Measurements from ENCODE around the gene IER3.

Gene IER3, protein sequence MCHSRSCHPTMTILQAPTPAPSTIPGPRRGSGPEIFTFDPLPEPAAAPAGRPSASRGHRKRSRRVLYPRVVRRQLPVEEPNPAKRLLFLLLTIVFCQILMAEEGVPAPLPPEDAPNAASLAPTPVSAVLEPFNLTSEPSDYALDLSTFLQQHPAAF

GRCh38 chr6:30744054-30744805 lies at the start of gene IER3:
Gene IER3, minus strand, starts transcription at chr6:30744547. Its CDS starts 29 bp downstream, at chr6:30744518.
- DNase-seq (ENCODE audit: low spot score), result peak; percentile 84

DNA sequence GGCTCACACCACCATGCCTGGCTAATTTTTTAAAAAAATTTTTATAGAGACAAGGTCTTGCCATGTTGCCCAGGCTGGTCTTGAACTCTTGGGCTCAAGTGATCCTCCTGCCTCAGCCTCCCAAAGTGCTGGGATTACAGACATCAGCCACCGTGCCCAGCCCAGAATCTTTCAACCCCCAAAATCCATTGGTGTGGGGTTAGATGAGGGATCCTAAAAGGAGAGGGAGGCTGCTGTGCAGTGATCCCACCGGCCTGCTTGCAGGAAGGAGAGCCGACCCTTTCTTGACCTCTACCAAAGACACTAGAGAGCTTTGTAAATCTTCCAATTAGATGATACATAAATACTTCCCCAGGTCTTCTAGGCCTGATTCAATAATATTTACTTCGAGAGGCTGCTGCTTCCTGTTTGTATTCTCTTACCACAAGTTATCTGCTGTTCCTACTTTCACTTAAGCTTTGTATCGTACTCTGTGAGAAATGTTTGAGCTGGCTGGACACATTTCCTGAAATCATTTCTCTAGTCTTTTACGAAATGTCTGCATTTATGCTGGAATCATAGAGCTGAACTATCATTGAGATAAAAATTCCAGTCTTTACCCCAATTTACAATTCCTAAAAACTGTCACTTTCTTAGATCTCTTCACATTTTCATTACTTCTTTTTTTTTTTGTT lies 49.3 kb upstream of the IER3 start:
- no peak for DNase-seq (ENCODE audit: low spot score)

GRCh38 chr6:30792786-30793185 lies 48.4 kb upstream of the IER3 start:
- no peak for DNase-seq (ENCODE audit: low spot score)

DNA sequence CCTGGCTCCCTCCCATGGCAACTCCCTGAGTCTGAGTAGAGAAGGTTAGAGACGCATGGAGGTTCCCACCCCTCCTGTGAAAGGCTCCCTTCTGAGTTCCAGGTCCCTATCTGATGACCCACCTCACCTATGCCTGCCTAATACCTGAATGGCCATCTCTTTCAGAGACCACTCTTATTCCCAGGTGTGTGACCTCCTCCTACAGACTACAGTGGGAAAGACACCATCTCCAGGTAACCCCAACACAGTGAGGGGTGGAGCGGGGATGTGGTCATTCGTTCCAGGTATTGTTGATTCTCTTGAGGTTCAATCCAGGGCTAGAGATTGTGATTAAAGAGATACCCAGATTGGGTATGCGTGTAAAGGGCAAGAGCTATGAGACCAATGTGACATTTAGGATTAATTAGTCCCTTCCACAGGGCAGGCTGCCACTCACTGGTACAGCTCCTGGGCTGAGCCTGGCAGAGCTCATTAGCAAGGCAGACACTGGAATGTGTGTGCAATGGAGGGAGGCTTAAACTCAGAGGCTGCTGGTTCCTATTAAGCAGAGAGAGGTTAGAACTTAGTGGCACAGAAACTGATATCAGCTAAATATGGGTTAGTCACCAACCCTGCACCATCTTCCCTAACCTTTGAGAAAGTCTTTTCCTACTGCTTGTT lies 46.5 kb upstream of the IER3 start:
- no peak for DNase-seq (ENCODE audit: low spot score)

DNA sequence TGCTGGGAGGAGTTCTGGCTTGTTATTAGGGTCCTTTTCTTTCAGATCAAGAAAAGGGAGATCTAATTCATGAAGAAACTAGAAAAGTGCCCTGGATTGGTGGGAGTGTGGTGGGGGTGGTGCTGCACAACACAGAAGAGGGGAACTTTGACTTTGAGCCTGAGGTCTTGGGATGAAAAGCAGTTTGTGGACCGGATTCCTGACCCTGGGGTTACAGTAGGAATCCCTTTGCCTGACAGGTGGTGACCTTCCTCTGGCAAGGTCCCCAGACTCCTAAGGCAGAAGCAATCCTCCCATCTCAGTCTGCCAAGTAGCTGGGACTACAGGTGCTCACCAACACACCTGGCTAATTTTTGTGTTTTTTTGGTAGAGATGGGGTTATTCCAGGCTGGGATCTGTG lies 45.3 kb upstream of the IER3 start:
- no peak for DNase-seq (ENCODE audit: low spot score)

- peak; percentile 75 for DNase-seq (ENCODE audit: low spot score)
Measured at GRCh38 chr6:30787954-30788353, 43.6 kb upstream of the IER3 start.

DNA sequence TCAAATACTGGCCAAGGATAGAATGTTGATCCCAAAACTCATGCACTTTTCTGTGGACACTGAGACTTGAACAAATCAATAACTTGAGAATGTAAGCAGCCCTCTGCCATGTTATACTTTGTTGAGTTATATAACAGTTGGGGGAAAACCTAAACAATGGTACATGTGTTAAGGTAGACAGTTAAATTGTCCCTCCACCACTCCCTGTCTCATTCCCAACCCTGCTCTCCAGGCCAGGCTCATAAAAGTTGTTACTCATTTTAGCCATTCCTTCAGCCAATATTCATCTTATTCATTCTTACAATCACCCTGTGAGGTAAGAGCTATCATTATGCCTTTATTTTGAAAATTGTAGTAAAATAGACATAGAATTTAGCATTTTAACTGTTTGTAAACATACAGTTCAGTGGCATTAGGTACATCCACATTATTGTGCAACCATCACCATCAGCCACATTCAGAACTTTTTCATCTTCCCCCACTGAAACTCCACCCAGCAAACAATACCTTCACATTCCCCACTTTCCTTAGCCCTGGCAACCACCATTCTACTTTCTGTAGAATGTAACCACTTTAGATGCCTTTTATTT lies 38.2 kb upstream of the IER3 start:
- DNase-seq (ENCODE audit: low spot score), result peak; percentile 62

GRCh38 chr6:30781743-30782424 lies 37.5 kb upstream of the IER3 start:
- peak; percentile 86 for DNase-seq (ENCODE audit: low spot score)

- DNase-seq (ENCODE audit: low spot score), result no peak
Measured at GRCh38 chr6:30781395-30781742, 37.0 kb upstream of the IER3 start.

GRCh38 chr6:30780642-30780920 lies 36.2 kb upstream of the IER3 start:
- DNase-seq (ENCODE audit: low spot score), result no peak

GRCh38 chr6:30779850-30780641 lies 35.7 kb upstream of the IER3 start:
- DNase-seq (ENCODE audit: low spot score), result no peak

DNA sequence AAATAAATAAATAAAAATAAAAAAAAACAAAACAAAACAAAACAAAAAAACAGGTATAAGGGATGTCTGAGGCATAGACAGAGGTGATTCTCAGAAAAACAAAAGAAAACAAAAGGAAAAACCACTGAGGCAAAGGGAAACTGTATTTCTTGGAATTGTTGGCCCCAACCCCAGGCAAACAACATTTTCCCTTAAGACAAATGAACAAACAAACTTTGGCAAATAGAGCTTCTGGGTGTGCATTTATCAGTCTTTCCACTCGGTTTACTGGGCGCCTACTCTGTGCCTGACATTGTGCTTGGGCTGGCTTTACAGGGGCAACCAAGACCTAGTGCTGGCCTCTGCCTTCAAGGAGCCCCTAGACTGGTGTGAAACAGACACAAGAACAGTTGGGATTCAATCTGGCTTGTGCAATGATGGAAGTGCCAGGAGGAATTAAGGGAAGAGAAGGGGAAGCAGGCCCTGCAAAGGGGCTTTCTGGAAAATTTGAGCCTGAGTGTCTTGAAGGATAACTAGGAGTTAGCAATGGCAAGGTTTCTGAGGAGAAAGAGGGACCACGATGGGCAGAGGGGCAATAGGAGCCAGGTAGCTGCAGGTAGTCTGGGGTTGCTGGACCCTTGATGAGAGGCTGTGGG lies 33.8 kb upstream of the IER3 start:
- no peak for DNase-seq (ENCODE audit: low spot score)

- DNase-seq (ENCODE audit: low spot score), result no peak
Measured at GRCh38 chr6:30777155-30777485, 32.8 kb upstream of the IER3 start.

DNA sequence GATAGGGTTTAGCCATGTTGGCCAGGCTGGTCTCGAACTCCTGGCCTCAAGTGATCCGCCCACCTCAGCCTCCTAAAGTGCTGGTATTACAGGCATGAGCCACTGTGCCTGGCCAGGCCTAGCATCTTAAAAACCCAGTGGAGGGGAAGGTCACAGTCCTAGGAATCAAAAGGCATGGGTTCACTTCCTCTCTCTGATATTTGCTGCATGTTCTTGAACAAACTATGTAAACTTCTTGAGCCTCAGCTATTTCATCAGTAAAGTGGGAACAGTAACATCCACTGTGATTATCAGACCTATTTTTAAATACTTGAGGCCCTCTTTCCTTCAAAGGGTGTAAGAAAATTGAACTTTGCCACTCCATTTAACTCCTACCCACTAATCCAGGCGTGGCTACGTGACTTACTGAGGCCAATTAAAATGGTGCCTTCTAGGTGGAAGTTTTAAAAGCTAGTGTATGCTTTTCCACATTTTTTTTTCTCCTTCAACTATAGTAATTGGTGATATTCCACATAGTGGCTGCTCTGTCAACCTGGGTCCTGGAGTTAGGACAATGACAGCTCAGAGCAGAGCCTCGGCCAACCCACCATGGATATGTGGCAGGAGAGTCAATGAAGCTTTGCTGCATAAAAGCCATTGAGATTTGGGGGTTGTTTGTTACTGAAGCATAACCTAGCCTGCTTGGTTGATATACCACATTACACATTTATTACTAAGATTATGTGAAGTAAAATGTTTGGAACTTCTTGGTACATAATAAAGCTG lies 32.2 kb upstream of the IER3 start:
- no peak for DNase-seq (ENCODE audit: low spot score)

DNA sequence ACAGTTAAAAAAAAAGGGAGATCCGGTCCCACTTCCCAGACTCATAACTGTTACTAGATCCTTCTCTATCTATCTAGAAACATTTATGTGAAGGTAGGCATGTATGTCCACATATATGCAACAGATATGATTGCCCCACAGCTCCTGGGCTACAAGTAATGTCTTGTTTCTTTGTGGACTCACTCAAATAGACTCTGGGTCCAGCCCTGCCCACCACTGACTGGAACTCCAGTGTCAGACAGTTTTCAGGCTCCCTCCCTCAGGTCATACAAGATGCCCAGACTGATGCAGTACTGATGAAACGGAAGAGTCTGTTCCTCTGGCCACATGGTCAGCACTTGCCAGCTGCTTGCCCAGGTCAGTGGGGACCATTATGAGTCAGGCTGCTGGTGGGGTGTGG lies 30.8 kb upstream of the IER3 start:
- no peak for DNase-seq (ENCODE audit: low spot score)

DNA sequence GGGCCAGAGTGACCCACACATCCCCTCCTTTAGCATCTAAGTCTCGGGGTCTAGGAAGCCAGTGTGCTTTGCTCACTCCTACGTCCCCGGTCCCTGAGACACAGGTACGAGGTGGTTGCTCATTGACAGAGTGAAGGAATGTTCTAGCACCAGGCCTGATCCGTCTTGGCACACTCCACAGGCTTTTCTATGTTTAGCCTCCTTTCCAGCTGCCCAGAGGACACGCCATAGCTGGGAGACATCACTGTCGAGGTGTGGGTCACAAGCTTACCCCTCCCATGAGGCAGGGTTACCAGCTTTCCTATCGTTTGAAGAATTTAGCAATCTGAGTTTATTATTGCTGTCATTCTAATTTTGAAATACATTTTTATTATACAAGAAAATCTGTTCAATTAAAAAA lies 30.4 kb upstream of the IER3 start:
- no peak for DNase-seq (ENCODE audit: low spot score)

DNA sequence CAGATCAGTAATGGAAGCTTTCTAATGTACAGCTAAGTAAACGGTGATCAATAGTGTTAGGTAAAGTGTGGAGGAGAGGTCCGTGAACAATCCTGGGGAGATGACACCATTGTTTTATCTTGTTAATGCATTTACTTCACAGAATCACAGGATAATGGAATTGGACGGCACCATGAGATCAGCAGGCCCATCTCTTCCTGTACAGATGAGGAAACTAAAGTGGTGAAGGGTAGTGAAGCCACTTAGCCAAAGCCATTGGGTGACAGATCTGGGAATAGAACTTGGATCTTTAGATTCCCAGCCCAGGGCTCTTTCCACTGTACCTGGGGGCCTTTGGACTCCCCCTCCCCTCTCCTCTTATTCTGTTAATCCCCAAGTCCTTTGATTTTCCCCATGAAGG lies 26.2 kb upstream of the IER3 start:
- no peak for DNase-seq (ENCODE audit: low spot score)

DNA sequence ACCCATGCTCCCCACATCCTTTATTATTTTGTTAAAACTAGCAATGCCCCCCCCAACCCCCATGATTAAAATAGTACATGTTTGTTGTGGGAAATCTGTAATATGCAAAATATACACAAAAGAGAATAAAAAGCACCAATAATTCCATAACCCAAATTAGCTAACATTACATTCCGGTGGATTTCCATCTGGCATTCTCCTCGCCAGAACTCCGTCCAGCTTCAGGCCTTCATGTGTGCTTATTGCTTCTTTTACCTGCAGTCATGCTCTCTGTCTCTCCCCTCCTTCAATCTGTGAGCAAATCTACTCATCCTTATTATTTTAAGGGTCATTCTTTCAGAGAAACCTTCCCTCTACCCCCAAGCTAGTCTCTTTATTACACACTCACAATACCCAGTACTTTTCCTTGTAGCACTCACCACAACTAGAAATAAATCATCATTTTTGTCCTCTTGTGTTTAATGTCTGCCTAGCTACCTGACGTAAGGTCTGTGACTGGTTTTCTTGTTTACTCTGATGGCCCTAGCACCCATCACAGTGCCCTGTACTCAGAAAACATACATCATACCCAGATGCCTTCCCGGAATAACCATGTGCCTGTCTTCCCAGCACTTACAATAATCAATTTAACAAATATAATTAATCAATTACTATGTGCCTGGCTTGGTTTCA lies 25.6 kb upstream of the IER3 start:
- DNase-seq (ENCODE audit: low spot score), result no peak

DNA sequence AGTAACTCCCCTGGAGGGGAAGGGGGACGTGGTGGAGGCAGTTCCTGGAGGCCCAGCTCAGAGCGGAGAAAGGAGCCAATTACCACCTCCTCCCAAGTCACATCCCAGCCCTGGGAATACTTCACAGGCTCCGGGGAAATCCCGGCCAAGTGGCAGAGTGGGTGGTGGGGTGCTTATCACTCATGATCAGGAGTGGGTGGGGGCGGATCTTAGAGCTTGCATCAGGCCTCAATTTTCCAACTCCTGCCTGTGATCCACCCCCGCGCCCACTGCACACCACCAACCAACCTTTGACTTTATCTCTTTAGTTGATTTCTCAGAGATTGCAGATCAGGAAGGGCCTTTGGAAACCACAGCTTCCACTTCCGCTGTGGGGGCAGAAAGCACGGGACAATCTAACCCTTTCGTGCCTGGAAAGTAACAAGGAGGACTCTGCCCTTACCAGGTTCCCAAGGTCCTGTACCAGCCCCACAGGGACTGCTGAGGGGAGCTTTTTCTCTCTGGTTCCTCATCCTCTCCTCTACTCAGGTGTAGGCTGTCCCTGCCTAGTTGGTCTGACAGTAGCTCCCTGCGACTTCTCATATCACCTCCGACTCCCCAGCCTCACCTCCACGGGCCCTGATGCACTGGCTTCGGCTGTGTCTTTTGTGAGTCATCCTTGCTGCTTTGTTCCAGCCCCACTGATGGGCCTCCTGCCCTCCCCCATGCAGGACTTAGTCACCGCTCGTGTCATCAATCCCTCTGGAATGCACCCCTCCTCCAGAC lies 24.9 kb upstream of the IER3 start:
- peak; percentile 89 for DNase-seq (ENCODE audit: low spot score)
